ENCODE data around the gene XRN1. TPM values are rescaled to one million over a fixed set of nuclear protein-coding genes. Genes with fewer than 3 reads are reported as not detected.
"Not testable (repeated sequence)": the region's sequence is repeated elsewhere in the genome, so short reads cannot be mapped to it uniquely, and the experiment has no call there.

Gene XRN1
- polyA plus RNA-seq, 3 donors: 22.4 to 24.2 (median 23.7) TPM

DNA sequence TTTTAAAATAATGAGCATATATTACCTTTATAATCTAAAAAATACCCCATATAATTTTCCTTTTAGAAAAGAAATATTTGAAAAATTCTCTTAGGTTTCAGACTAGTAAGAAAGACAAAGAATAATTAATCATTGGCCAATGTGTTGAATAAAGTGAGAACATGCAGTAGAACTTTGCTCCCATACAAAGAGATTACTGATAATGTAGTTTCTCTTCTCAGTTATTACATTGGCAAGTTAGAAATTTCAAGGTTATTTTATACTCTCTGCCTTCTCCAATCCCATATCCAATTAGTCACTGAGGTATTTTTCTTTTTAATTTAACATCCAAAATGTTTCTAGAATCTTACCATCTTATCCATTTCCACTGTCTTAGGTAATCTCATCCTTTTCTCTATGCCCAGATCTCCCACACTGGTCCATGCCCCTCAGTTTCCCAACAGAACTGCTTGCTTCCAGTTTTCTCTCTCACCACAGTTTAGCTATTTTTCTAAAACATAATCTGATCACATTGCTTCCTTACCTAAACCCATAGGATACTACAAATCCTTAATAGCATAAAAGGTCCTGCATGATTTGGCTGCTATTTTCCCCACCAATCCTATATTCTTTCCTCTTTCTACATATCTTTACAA, 10.8 kb downstream of the XRN1 start:
- no peak for DNase-seq (ENCODE audit: low read depth in 3 of 3, low spot score in 2 of 3)

DNA sequence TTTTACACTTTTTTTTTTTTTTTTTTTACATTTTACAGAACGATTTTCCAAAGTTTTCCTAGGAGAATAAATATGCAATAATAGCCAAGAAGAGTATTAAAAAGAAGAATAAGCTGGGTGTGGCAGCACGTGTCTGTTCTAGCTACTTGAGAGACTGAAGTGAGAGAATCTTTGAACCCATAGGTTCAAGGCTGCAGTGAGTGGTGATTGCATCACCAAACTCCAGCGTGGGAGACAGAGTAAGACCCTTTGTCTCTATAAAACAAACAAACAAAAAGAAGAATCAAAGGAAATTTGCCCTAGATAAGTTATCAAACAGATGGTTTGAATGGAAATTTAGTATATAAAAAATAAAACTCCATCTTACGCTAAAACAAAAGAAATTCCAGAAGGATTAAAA, 13.3 kb downstream of the XRN1 start:
- no peak for DNase-seq (ENCODE audit: low read depth in 3 of 3, low spot score in 2 of 3)

- no peak for DNase-seq (ENCODE audit: low read depth in 3 of 3, low spot score in 2 of 3)
Observed at GRCh38 chr3:142433110-142433509, 14.7 kb downstream of the XRN1 start.

GRCh38 chr3:142429582-142429981, 18.3 kb downstream of the XRN1 start:
- no peak for DNase-seq (ENCODE audit: low read depth in 3 of 3, low spot score in 2 of 3)

DNA sequence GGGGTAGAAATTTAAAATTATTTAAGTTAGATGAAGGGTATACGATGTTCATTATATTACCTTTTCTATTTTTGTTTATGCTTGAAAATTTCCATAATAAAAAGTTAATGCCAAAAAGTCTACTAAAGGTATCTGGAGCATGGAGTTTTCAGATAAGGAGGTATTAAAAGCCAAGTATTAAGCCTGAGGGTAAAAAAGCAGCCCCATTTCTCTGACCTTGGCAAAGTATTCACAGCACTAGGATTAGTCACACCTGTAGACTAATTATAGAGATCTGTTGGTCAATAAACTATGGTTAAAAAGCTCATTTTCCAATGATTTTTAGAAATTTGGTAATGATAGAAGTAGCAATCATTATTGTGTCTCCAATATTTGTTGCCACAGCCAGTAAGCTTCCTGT, 23.1 kb downstream of the XRN1 start:
- DNase-seq (ENCODE audit: low read depth in 3 of 3, low spot score in 2 of 3): no peak

DNA sequence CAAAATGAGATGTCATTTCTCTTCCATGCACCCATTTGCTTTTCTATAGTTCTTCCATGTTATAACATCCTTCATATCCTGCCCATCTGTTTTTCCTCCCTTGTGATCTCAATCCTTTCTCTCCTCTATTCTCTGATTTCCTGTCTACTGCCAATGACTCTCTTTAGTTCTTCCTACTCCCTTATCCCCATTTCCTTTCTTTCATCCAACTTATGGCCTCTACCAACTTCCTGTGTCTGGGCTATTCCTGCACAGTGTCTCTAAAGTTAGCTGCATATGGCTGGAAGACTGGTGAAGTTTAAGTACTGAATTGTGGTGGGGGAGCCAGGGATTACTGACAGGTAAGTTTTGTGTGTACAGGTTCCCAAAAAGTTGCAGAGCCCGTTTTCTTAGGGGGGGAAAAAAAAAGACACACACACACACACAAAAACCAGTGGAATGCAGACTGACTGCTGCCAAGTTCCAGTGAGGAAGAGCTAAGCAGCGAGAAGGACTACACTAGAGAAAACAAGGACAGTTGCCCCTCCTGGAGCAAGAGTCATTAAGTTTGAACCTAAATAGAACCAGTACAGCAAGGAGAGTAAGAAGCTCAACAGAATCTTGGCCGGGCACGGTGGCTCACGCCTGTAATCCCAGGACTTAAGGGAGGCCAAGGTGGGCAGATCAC, 28.8 kb downstream of the XRN1 start:
- no peak for DNase-seq (ENCODE audit: low read depth in 3 of 3, low spot score in 2 of 3)

DNA sequence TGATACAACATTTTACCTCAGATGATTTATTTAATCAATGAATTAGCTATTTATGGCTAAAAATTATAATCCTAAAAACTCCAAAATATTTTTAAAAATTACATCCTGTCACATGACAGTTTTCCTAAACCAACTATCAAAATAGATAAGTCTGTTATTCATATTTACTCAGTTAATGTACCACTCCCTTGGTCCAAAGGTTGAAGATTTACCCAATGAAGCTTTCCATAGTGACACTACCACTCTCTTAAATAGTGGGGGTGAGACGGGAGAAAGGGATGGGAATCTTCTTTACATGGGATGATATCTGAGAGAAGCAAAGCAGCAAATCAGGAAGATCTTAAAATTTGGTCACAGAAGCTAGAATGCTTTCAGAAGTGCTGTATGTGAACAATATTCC, 30.5 kb downstream of the XRN1 start:
- DNase-seq (ENCODE audit: low read depth in 3 of 3, low spot score in 2 of 3): no peak

- DNase-seq (ENCODE audit: low read depth in 3 of 3, low spot score in 2 of 3): not testable (repeated sequence)
Observed at GRCh38 chr3:142400537-142400936, 47.3 kb downstream of the XRN1 start.

DNA sequence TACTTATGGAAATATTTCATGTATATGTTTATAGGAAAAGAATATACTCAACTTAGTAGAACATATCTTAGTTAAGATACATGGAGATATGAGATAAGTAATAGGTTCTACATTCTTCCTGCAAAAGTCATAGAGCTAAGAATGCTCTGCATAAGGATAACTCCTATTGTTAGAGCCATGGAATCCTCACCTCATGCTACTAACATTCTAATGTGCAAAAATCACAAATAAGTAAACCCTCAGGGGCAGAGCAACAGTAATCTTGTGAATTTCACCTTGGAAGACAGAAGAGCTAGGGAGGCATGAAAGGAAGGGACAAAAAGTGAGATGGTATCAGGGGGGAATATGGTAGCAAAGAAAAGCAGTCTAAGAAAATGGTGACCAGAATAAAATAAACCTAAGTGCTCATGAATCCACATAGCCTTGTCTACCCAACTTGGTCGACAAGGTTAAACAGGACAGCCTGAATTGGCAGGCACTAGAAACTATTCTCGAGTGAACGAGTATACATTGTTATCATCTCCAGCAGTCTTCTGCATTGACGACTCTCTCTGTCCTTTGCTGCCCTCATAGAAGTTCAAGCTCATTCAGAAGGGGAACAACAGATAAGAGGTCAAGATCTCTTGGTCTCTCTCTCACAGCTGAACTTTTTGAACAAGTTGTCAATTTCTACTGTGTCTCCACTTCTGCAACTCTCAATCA, 52.8 kb downstream of the XRN1 start:
- no peak for DNase-seq (ENCODE audit: low read depth in 3 of 3, low spot score in 2 of 3)

GRCh38 chr3:142385078-142385477, 62.8 kb downstream of the XRN1 start:
- DNase-seq (ENCODE audit: low read depth in 3 of 3, low spot score in 2 of 3): no peak

DNA sequence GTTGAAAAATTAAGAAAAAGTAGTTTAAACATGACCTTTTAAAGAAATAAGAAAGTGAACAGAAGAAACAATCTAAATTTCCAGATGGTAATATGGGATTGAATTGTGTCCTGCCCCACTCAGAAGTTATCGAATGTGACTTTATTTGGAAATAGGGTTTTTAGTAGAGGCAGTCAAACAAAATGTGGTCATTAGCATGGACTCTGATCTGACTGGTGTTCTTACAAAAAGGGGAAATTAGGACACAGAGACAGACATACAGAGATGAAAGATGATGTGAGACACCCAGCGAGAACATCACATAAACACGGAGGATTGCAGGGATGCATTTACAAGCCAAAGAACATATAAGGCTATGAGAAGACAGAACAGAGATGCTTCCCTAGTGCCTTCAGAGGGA, 73.2 kb downstream of the XRN1 start:
- DNase-seq (ENCODE audit: low read depth in 3 of 3, low spot score in 2 of 3): no peak

- DNase-seq (ENCODE audit: low read depth in 3 of 3, low spot score in 2 of 3): not testable (repeated sequence)
Observed at GRCh38 chr3:142369576-142369975, 78.3 kb downstream of the XRN1 start.

- DNase-seq (ENCODE audit: low read depth in 3 of 3, low spot score in 2 of 3): no peak
Observed at GRCh38 chr3:142366434-142366833, 81.4 kb downstream of the XRN1 start.

- DNase-seq (ENCODE audit: low read depth in 3 of 3, low spot score in 2 of 3): no peak
Observed at GRCh38 chr3:142363936-142364467, 83.8 kb downstream of the XRN1 start.

DNA sequence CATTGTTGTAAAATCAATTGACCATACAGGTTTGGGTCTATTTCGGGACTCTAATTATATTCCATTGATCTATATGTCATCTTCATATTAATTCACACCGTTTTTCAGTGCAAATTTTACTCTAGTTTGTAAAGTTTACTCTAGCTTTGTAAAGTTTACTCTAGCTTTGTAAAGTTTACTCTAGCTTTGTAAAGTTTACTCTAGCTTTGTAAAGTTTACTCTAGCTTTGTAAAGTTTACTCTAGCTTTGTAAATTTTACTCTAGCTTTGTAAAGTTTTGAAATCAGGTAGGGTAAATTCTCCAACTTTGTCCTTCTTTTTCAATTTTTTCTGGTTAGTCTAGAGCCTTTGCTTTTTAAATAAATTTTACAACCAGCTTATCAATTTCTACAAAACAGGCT, 84.4 kb downstream of the XRN1 start:
- not testable (repeated sequence) for DNase-seq (ENCODE audit: low read depth in 3 of 3, low spot score in 2 of 3)

DNA sequence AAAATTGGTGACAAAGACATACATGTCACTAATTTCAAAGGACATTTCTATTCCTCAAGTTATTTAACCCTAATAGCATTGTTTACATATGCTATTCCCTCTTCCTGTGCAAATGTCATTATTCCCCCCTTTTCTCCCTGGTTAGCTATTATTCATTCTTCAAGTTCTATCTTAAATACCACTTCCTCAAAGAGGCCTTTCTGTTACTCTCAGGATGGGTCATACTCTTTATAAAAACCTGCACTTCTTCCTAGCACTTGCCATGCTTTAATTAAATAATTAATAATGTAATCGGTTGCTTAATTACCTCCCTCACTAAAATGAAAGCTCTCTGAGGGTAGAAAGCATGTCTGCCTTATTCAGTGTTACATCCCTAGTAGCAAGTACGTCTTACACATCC, 88.5 kb downstream of the XRN1 start:
- no peak for DNase-seq (ENCODE audit: low read depth in 3 of 3, low spot score in 2 of 3)

DNA sequence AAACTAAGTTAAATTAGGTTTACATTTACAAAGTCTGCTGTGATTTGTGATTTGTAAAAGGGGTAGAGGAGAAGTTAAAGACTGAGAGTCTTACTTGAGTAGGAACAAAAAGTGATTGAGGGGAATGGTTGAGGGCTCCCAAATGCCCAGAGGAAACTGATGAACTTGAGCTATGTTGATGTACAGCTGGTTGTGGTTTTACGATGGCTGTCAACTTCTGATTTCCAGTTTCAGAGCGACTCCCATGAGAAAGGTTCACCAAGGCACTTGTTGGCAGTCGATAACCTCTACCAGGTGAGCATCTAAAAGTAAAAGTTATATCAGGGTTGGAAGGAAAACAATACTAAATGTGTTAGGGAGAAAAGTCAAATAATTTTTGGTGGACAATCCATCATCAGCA, 91.0 kb downstream of the XRN1 start:
- no peak for DNase-seq (ENCODE audit: low read depth in 3 of 3, low spot score in 2 of 3)

GRCh38 chr3:142355692-142356091, 92.1 kb downstream of the XRN1 start:
- no peak for DNase-seq (ENCODE audit: low read depth in 3 of 3, low spot score in 2 of 3)

DNA sequence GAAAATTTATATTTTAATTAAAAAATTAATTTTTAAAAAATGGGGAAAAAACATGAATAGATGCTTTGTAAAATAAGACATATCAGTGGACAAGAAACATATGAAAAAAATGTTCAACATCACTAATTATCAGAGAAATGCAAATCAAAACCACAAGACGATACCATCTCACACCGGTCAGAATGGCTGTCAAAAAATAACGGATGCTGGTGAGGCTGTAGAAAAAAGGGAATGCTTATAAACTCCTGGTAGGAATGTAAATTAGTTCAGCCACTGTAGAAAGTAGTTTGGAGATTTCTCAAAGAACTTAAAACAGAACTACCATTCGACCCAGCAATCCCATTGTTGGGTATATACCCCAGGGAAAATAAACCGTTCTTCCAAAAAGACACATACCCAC, 93.8 kb downstream of the XRN1 start:
- no peak for DNase-seq (ENCODE audit: low read depth in 3 of 3, low spot score in 2 of 3)

DNA sequence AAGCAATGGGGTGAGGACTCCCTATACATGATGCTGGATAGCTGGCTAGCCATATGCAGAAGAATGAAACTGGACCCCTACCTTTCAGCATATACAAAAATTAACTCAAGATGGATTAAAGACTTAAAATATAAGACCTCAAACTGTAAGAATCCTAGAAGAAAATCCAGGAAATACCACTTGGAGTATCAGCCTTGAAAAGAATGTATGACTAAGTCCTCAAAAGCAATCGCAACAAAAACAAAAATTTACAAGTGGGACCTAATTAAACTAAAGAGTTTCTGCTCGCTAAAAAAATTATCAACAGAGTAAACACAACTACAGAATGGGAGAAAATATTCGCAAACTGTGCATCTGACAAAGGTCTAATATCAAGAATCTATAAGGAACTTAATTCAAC, 94.3 kb downstream of the XRN1 start:
- DNase-seq (ENCODE audit: low read depth in 3 of 3, low spot score in 2 of 3): no peak

- DNase-seq (ENCODE audit: low read depth in 3 of 3, low spot score in 2 of 3): not testable (repeated sequence)
Observed at GRCh38 chr3:142352698-142353097, 95.1 kb downstream of the XRN1 start.

DNA sequence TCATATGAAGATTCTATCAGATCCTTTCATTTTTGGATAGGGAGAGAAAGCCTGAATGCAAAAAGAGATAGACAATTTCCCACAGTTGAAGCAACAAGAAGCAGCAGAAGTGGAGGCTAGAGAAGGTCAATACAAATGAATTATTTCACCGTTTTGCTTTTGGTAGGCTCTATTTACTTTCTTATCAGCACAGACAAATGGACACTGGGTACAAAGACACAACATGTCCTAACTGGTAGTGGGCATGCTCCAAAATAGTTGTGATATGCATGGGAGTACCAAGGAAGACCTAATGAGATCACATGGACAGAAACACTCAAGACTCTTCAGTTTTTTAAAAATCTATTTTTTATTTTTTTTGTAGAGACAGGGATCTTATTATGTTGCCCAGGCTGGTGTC, 99.4 kb downstream of the XRN1 start:
- DNase-seq (ENCODE audit: low read depth in 3 of 3, low spot score in 2 of 3): no peak

Measured in right renal cortex interstitium (tissue), 3 donors.